G401 (cell line): ENCODE measurements around the gene PLCD1. TPM values are rescaled to one million over a fixed set of nuclear protein-coding genes. Genes with fewer than 3 reads are reported as not detected.
"Not testable (repeated sequence)": the region's sequence is repeated elsewhere in the genome, so short reads cannot be mapped to it uniquely, and the experiment has no call there.

Experiments
- DNase-seq: peaks from one replicate; pipeline ENCODE4 v3.0.0-alpha.2; 2015; ENCODE audit warnings: low spot score
- in situ Hi-C: cut with HindIII; loops from 2 replicates; pipeline ENCODE4 v1.10.0; 2016; ENCODE audit warnings: low sequenced_read_pairs, mixed read lengths
- total RNA-seq: library from RNA; depleted of rRNA; stranded (reverse); fragments of >200 nt; shearing (Covaris generic); gene quantifications from 2 replicates; pipeline ENCODE4 v1.2.3, GENCODE V29; 2014; rRNA removed

Gene PLCD1
- 8.7 and 9.0 TPM in 2 replicates for total RNA-seq

- DNase-seq, result peak; percentile 23
- in situ Hi-C loops, result no loop called here
These were observed at the start of gene PLCD1 for GRCh38 chr3:38029400-38030125. PLCD1 (minus strand) TSS chr3:38029642; CDS start chr3:38029539, 103 bp downstream.

- in situ Hi-C loops, DNase-seq: not testable (repeated sequence)
These were observed 47.6 kb upstream of the PLCD1 start for GRCh38 chr3:38077073-38077472.

- in situ Hi-C loops, result no loop called here
- no peak for DNase-seq
These were observed 40.6 kb upstream of the PLCD1 start for GRCh38 chr3:38070013-38070412.

DNA sequence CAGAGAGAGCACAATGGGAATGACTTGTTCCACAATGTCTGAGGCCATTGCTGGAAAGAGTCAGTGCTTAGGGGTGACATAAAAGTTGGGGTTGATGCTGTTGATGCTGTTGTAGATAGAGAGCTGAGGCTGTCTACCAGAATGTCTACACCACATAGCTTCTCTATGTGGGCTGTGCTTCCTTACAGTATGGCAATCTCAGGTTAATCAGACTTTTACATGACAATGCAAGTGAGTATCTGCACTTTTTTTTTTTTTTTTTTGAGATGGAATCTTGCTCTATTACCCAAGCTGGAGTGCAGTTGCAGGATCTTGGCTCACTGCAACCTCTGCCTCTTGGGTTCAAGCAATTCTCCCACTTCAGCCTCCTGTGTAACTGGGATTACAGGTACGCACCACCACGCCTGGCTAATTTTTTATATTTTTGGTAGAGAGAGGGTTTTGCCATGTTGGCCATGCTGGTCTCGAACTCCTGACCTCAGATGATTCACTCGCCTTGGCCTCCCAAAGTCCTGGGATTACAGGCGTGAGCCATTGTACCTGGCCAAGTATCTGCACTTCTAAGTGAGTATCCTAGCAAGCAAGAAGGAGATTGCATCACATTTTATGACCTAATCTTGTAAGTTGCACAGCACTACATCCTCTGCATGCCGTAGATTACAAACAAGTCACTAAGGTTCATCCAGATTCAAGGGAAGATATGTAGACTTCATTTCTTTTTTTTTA is 38.2 kb upstream of the PLCD1 start:
- no peak for DNase-seq
- in situ Hi-C loops, result no loop called here

GRCh38 chr3:38064453-38064852 is 35.0 kb upstream of the PLCD1 start:
- DNase-seq, result not testable (repeated sequence)

GRCh38 chr3:38062809-38063208 is 33.4 kb upstream of the PLCD1 start:
- in situ Hi-C loops, result no loop called here
- no peak for DNase-seq

More at GRCh38 chr3:38064453-38064852, 35.0 kb upstream of the PLCD1 start:
- in situ Hi-C loops, result not testable (repeated sequence)

DNA sequence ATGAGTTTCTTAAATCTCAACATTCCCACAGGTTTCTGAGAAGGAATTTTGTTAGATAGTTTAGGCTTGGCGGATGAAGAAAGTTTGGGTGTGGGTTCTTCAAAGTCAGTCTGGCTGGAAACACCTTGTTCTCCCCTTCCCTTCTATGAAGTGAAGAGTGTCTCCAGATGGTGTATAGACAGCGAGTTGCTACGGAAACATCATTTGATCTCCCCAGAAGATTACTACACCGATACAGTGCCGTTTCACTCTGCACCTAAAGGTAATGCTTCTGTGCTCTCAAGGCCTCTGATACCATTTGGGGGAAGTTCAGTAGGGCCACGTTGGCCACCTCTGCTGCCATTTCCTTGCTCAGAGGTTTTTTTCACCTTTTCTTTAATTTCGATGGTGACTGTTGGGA is 30.1 kb upstream of the PLCD1 start:
- in situ Hi-C loops, result no loop called here
- no peak for DNase-seq

- in situ Hi-C loops, result no loop called here
- no peak for DNase-seq
These were observed 29.7 kb upstream of the PLCD1 start for GRCh38 chr3:38059148-38059547.

- in situ Hi-C loops, result no loop called here
- DNase-seq, result no peak
These were observed 25.1 kb upstream of the PLCD1 start for GRCh38 chr3:38054499-38055001.

DNA sequence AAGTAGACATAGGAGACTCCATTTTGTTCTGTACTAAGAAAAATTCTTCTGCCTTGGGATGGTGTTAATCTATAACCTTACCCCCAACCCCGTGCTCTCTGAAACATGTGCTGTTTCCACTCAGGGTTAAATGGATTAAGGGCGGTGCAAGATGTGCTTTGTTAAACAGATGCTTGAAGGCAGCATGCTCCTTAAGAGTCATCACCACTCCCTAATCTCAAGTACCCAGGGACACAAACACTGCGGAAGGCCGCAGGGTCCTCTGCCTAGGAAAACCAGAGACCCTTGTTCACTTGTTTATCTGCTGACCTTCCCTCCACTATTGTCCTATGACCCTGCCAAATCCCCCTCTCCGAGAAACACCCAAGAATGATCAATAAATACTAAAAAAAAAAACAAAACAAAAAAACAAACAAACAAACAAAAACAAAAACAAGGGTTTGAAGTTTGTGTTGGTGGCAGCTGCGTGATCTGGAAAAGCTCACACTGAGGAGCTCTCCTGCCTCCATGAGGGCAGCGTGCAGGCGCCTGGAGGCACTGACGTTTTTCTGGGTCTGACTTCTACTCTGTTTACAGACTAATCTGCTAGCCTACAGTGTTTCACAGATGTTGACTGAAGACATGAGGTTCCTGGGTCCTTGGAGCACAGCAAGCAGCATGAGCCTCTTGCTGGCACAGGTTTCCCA is 24.5 kb upstream of the PLCD1 start:
- in situ Hi-C loops, DNase-seq: not testable (repeated sequence)

GRCh38 chr3:38053286-38053685 is 23.8 kb upstream of the PLCD1 start:
- in situ Hi-C loops, DNase-seq: not testable (repeated sequence)

GRCh38 chr3:38051131-38051530 is 21.7 kb upstream of the PLCD1 start:
- no peak for DNase-seq
- in situ Hi-C loops, result no loop called here

DNA sequence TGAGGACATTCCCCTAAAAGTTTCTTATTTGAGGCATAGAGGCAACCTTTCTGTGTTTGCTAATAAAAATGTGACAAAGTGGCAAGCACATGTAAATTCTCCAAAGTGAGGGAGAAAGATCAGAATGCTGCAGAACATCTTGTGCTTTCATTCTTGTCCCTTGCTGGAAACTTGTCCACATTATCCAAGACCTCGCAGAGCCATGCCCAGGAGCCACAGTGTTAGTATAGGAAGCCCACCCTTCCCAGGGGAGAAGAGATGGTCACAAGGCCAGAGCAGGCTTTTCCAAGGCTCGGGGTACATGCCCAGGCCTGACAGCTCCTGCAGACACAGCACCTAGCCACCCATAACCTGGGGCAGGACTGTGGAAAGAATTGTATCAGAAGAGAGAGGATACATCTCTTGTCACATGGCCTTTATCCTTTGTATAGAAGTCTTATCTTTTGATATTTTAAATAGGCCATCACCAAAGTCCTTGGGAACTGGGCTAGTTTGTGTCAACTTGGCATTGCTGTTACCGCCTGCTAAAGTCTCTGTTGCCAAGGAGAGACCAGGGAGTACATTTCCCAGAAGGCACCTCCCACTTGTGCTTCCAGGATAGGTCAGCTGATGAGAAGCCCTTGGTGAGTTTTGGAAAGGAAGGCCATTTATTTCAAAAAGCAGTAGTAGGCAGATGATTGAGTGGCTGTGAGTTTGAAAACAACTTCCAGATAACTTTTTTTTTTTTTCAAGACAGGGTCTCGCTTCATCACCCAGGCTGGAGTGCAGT is 20.1 kb upstream of the PLCD1 start:
- no peak for DNase-seq
- in situ Hi-C loops, result no loop called here

DNA sequence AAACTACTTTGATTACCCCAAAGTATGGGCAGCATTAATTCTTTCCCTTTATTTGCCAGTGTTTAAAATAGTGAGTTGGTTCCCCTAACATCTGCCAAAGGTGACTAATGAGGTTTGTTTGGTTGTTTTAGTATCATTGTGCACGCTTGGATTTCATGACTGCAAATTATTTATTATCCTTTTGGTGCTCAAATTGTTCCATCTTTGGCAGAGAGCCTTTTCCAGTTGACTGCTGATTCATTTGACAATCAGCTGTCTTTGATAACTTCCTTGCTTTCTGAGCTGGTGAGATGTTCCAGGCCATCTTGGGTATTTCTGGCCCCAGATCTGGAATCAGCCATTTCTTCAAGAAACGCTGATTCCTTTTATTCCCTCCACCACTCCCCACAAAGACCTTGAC is 18.5 kb upstream of the PLCD1 start:
- in situ Hi-C loops, result no loop called here
- no peak for DNase-seq

GRCh38 chr3:38046821-38047220 is 17.4 kb upstream of the PLCD1 start:
- in situ Hi-C loops, result no loop called here
- no peak for DNase-seq

GRCh38 chr3:38046027-38046426 is 16.6 kb upstream of the PLCD1 start:
- in situ Hi-C loops, result no loop called here
- no peak for DNase-seq

GRCh38 chr3:38043486-38043885 is 14.0 kb upstream of the PLCD1 start:
- no peak for DNase-seq
- in situ Hi-C loops, result no loop called here

- no peak for DNase-seq
- in situ Hi-C loops, result no loop called here
These were observed 11.0 kb upstream of the PLCD1 start for GRCh38 chr3:38040401-38040800.

DNA sequence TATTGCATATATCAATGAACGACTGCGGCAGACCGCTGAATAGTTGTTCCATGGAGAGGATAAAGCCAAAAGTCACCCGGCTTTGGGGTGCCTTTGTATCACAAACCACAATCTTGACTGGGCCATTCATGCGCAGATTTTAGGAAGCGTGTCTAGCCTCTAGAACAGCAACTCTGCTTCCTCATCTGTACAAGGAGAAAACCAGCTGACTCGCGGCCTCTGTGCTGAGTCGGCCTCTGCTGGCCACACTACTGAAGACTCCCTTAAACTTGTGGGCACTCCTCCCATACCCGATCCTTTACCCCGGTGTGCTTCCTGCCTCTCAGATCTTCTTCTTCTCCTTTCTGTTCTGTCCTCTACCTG is 10.4 kb upstream of the PLCD1 start:
- in situ Hi-C loops, result no loop called here
- DNase-seq, result no peak
